ENCODE measurements around the gene MARCHF7.
"Not testable (repeated sequence)": the region's sequence is repeated elsewhere in the genome, so short reads cannot be mapped to it uniquely, and the experiment has no call there.

Gene MARCHF7

GRCh38 chr2:159722580-159722979 lies 10.3 kb downstream of the MARCHF7 start:
- no peak for DNase-seq

GRCh38 chr2:159724795-159725572 lies 12.7 kb downstream of the MARCHF7 start:
- not testable (repeated sequence) for DNase-seq

GRCh38 chr2:159725713-159726112 lies 13.4 kb downstream of the MARCHF7 start:
- no peak for DNase-seq

GRCh38 chr2:159728629-159729028 lies 16.3 kb downstream of the MARCHF7 start:
- DNase-seq: no peak

GRCh38 chr2:159735648-159736047 lies 23.3 kb downstream of the MARCHF7 start:
- DNase-seq: no peak

- DNase-seq: no peak
Observed at GRCh38 chr2:159736048-159736447, 23.7 kb downstream of the MARCHF7 start.

- no peak for DNase-seq
Observed at GRCh38 chr2:159737292-159737916, 25.1 kb downstream of the MARCHF7 start.

- DNase-seq: no peak
Observed at GRCh38 chr2:159737917-159738296, 25.6 kb downstream of the MARCHF7 start.

- no peak for DNase-seq
Observed at GRCh38 chr2:159738509-159739390, 26.4 kb downstream of the MARCHF7 start.

GRCh38 chr2:159742846-159743245 lies 30.5 kb downstream of the MARCHF7 start:
- DNase-seq: no peak

- no peak for DNase-seq
Observed at GRCh38 chr2:159744363-159744762, 32.1 kb downstream of the MARCHF7 start.

- not testable (repeated sequence) for DNase-seq
Observed at GRCh38 chr2:159745237-159745636, 32.9 kb downstream of the MARCHF7 start.

GRCh38 chr2:159748089-159748488 lies 35.8 kb downstream of the MARCHF7 start:
- DNase-seq: no peak

- no peak for DNase-seq
Observed at GRCh38 chr2:159750873-159751272, 38.6 kb downstream of the MARCHF7 start.

GRCh38 chr2:159753797-159754196 lies 41.5 kb downstream of the MARCHF7 start:
- no peak for DNase-seq

- DNase-seq: no peak
Observed at GRCh38 chr2:159755014-159755413, 42.7 kb downstream of the MARCHF7 start.

- no peak for DNase-seq
Observed at GRCh38 chr2:159755788-159756187, 43.5 kb downstream of the MARCHF7 start.

- no peak for DNase-seq
Observed at GRCh38 chr2:159758239-159758638, 45.9 kb downstream of the MARCHF7 start.

GRCh38 chr2:159758686-159759085 lies 46.4 kb downstream of the MARCHF7 start:
- DNase-seq: no peak

- DNase-seq: no peak
Observed at GRCh38 chr2:159759577-159759976, 47.3 kb downstream of the MARCHF7 start.

GRCh38 chr2:159760326-159760725 lies 48.0 kb downstream of the MARCHF7 start:
- no peak for DNase-seq

- no peak for DNase-seq
Observed at GRCh38 chr2:159762075-159762474, 49.8 kb downstream of the MARCHF7 start.

Measured in NCI-H345 (cell line).